H54 (cell line): Measurements from ENCODE around the gene UST.
A peak's percentile ranks its signal among the peaks of the same experiment; 100 is the strongest.
"Not testable (repeated sequence)": the region's sequence is repeated elsewhere in the genome, so short reads cannot be mapped to it uniquely, and the experiment has no call there.

Experiments
- DNase-seq: peaks from one replicate; pipeline ENCODE4 v3.0.0; 2011; ENCODE audit warnings: low spot score, mixed read lengths; ENCODE audit not compliant: insufficient read length
- FAIRE-seq: peaks from 3 replicates; lab custom pipeline; 2011; peaks lifted over from hg19 to GRCh38; lab: Jason Lieb, UNC
- POLR2A ChIP-seq: IDR thresholded peaks from 2 replicates; pipeline ENCODE4 v1.6.1; 2011; ENCODE audit warnings: low read depth, mild to moderate bottlenecking, low read length

The UST gene

DNA sequence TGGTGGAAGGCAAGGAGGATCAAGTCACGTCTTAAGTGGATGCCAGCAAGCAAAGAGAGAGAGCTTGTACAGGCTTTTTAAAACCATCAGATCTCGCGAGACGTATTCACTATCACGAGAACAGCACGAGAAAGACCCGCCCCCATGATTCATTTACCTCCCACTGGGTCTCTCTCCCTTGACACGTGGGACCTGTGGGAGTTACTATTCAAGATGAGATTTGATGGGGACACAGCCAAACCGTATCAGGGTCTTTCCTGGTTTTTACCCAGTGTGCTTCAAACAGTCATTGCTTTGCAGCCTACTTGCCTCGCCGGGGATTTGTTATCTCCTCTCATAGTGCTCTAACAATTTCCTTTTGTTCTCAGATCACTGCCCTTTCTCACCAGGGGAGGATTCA lies 108.2 kb downstream of the UST start:
- no peak for FAIRE-seq
- TF ChIP-seq POLR2A, result no peak
- no peak for DNase-seq

DNA sequence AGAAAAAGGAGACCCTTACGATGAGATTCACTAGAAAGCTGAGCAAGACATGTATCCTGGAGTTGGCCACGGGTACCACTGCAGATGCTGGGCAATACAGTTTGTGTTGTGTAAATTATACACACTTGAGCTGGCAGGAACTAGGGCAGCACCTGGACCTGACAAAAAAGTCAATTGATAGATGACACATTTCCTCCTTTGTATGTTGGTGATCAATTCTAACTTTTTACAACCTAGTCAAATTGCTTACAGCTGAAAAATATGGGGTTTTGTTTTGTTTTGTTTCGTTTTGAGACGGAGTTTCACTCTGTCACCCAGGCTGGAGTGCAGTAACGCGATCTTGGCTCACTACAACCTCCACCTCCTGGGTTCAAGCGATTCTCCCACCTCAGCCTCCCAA lies 108.9 kb downstream of the UST start:
- no peak for TF ChIP-seq POLR2A
- FAIRE-seq, result no peak
- no peak for DNase-seq

DNA sequence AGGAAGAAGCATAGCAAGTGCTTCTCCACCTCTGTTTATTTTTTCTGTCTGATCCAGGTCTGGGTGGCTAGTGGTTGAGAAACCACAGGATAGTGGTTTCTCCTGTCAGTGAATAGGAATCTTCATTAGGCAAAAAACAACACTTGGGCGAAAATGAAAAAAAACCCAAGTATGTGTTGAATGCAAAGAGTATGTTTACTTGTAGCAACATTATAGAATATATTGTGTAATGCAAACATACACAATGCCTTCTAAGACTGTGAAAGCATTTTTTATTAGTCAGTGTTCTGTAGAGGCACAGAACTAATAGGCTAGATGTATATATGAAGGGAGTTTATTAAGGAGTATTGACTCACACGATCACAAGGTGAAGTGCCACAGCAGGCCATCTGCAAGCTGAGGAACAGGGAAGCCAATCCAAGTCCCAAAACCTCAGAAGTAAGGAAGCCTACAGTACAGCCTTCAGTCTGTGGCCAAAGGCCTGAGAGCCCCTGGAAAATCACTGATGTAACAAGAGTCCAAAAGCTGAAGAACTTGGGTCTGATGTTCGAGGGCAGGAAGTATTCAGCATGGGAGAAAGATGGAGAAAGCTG lies 111.1 kb downstream of the UST start:
- FAIRE-seq, result no peak
- TF ChIP-seq POLR2A, result no peak

DNA sequence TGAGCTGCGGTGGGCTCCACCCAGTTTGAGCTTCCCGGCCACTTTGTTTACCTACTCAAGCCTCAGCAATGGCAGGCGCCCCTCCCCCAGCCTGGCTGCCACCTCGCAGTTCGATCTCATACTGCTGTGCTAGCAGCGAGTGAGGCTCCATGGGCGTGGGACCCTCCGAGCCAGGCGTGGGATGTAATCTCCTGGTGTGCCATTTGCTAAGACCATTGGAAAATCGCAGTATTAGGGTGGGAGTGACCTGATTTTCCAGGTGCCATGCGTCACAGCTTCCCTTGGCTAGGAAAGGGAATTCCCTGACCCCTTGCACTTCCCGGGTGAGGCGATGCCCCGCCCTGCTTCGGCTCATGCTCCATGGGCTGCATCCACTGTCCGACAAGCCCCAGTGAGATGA lies 117.3 kb downstream of the UST start:
- DNase-seq, FAIRE-seq: not testable (repeated sequence)

More for the DNA sequence above, 111.1 kb downstream of the UST start:
- DNase-seq, result no peak

DNA sequence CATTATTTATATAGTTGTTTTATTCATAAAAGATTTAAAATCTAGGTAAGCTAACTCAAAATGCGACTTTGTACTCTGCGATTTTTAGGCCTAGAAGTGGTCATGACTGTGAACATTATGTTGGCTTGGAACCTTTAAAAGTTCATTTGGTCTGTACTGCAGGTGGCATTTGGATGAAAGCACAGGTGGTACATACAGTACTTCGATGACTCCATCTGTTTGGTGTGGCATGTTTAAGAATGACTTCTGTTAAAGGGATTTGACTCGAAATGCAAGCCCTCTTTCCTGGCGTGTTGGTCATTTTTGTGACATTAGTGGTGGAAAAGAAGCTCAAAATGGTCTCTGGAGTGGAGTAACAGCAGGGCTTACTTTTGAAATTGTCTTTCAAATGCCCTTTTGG lies 118.1 kb downstream of the UST start:
- TF ChIP-seq POLR2A, result no peak
- no peak for DNase-seq
- FAIRE-seq, result no peak

DNA sequence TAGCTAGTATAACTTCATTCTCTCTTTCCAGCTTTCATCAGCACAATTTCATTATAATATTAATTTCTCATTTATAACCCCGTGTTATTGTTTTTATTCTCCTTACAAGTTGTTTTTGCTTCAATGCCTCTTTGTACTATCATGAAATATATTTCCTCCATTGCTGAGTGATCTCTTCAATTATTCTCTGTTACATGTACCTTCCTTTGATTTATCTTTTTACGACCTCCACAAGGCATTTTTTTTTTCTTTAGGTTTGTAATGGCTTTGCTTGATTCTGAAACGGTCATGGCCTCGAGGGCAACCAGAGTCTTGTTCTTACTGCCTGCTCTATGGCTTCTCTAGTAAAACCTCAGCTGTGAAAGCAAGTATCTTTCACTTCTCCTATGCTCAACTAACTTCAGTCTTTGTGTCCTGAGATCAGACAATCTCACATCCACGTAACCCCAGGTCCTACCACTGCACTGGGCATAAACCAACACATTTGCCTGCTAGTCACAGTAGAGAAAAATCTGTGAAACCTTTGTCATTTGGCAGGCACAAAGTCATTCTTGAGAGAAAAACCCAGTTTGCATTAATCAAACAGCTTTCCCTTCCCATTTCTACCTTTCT lies 119.9 kb downstream of the UST start:
- TF ChIP-seq POLR2A, result no peak
- no peak for FAIRE-seq
- DNase-seq, result no peak

DNA sequence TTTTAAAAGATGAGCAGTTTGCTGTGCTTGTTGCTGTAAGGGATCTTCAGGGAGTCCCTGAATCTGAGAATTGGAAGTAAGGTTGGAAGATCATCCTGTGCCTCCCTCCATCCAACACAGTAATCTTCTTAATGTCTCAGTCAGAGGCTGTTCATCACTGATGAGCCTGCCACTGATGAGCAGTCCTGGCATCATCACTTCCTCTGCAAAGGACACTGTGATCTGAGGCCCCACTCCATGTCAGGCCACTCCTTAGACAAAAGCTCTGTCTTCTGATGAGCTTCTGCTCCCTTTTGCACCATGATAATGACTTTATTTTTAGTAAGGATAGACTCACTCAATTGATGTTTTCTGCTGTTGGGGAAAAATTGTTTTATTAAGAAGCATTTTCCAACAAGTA lies 121.0 kb downstream of the UST start:
- no peak for FAIRE-seq
- DNase-seq, result no peak
- TF ChIP-seq POLR2A, result no peak

DNA sequence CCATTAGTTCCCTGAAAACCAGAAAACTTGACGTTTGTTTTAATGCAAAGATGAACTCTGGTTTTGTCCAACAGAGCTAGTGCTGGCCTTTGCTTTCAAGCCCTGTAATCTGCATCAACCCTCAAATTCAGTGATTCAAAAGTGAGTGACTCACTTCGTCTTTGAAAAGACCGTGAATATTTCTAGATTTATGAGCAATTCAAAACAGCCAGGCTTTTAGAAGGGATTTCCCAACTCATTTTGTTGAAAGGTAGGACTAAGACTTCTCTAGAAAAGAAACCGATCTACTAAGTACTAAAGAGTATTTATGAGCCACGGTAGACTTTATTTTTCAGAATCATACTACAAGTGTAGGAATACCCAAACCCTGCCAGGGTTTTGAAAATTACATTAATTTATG lies 121.5 kb downstream of the UST start:
- FAIRE-seq (no peak), DNase-seq (no peak)
- TF ChIP-seq POLR2A, result no peak

DNA sequence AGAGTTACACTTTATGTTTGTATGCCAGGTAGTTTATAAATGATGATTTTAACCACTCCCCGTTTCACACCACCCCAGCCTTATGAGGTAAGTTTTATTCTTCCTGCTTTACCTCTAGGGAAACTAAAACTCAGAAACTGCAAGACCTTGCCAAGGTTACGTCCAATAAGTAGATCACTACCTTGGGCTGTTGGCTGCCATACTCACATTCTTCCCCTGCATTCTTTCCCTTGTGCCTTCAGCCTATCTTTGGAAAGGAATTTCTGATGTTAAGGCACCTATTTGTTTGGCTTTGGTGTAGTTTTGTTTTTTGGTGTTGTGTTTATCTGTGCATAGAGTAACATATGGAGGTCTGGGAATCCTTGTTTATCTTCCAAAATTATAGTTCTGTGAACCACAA lies 122.1 kb downstream of the UST start:
- FAIRE-seq (no peak), DNase-seq (no peak)

DNA sequence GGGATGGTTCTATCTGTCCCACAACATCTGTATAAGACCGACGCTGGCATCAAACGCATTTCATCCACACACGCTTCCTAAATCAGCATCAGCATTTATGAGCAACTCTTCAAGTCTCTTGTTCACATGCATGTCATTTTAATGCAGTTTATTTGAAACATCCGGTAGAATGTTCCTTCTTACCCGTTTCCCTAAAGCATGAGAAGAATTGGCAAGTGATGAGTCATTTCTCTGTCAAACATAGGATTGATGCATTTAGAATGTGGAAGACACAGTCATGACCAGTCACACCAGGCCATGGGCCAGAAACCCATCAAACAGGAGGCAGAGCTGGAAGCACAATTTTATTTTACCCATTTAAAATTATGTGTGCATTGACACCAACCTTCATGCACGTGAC lies 122.8 kb downstream of the UST start:
- DNase-seq (peak; percentile 56), FAIRE-seq (peak; percentile 80)
- TF ChIP-seq POLR2A, result no peak

More for the DNA sequence above, 122.1 kb downstream of the UST start:
- TF ChIP-seq POLR2A, result no peak

DNA sequence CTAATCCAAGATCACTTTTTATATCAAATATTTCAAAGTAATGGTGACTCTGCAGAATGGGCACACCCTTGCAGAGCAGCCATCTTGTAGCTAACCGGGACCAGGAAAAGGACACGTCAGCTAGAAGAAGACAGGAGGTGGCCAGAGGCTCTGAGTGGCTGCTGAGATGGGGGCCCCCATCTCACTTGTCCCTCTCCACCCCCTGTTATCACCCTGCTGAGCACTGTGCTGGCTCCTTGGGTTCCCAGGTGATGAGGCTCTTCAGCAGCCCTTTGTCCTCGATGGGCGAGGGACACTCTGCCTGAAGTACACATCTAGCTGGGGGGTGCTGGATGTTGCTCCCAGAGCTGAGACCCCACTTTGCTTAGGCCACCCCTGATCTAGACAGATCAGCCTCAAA lies 126.3 kb downstream of the UST start:
- no peak for TF ChIP-seq POLR2A
- no peak for DNase-seq
- FAIRE-seq, result no peak

DNA sequence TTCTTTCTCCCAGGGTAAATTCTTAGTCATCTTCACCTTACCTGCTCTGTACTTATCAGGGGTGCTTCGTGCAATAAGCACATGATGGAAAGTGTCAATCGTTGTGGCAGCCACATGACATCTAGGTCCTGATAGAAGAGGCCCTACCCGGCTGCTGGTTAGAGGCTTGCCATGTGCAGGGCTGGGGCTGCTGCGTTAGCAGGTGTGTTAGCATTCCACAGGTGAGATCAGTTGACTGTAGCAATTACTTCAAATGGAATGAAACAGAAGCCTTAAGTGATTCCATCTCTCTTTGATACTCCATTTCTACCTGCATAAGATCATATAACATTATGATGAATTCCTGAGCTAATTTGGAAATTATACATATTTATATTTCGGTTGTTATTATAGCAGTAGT lies 127.0 kb downstream of the UST start:
- FAIRE-seq, result no peak
- DNase-seq, result no peak
- TF ChIP-seq POLR2A, result no peak

DNA sequence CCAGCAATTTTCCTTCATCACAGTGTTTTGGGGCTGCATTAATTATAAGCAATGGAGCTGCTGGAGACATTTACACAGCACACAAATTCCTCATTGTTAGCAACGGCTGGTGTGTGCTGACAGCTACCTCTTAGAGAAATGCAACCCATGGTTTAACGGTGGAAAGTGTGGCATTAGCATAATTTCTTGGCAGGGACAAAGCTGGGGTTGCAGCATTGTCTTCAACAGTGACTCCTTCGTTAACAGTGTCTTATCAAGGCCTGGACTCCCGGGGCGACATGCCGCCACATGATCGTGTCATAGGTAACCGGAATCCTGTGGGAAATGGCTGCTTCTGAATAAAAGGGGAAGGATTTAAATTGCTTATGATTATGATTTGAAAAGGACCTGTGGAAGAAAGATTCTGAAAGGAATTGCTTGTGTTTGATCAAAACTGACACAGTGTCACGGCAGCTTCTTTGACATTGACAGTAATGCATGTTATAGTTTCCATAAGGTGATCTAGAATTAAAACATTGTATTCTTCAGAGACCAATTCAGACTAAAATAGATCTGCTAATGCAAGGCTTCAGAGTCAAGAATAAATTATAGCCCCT lies 128.0 kb downstream of the UST start:
- FAIRE-seq, result no peak

DNA sequence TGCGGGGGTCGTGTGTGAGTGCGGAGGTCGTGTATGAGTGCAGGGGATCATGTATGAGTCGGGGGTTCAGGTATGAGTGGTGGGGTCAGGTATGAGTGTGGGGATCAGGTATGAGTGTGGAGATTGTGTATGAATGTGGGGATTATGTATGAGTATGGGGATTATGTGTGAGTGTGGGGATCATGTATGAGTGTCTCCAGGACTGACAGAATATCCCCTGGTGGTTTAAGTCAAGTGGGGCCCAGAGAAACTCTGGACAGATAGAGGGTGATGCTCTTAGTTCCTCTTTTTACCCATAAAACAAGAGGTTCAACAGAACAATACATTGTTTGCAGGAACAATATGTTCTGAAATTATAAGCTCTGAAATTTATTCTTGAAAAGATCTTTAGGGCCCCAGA lies 131.9 kb downstream of the UST start:
- no peak for FAIRE-seq
- TF ChIP-seq POLR2A, result no peak
- no peak for DNase-seq

More for the DNA sequence above, 128.0 kb downstream of the UST start:
- DNase-seq, result no peak
- no peak for TF ChIP-seq POLR2A

DNA sequence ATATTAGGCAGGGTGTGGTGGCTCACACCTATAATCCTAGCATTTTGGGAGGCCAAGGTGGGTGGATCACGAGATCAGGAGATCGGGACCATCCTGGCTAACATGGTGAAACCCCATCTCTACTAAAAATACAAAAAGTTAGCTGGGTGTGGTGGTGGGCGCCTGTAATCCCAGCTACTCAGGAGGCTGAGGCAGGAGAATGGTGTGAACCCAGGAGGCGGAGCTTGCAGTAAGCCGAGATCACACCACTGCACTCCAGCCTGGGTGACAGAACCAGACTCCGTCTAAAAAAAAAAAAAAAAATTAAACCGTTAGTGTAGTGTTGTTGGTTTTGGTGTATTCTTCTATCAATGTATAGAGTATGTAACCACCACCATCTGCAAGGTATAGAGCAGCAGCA lies 133.9 kb downstream of the UST start:
- FAIRE-seq, result not testable (repeated sequence)

More for the DNA sequence above, 133.9 kb downstream of the UST start:
- not testable (repeated sequence) for DNase-seq
